OCI-LY3 (cell line): ENCODE measurements around the gene PRKAR1A.

Experiments
- H2AFZ ChIP-seq: fragments of 200-600, 300-600 bp; shearing (Covaris generic); 2 replicates; pipeline ENCODE4 v1.6.0; 2014; ENCODE audit warnings: antibody characterized with exemption, low read depth, low read length
- H3K27ac ChIP-seq: fragments of 200-600, 300-600 bp; sonication (generic); 2 replicates; pipeline ENCODE4 v1.5.1; 2014; ENCODE audit warnings: mild to moderate bottlenecking, low read length, moderate library complexity, mixed read lengths
- H3K27me3 ChIP-seq: fragments of 200-600, 300-600 bp; sonication (generic); 2 replicates; pipeline ENCODE4 v1.6.1; 2014; ENCODE audit warnings: low read depth, low read length, mixed read lengths
- H3K36me3 ChIP-seq: fragments of 200-600, 300-600 bp; sonication (generic); replicated peaks from 2 replicates; pipeline ENCODE3; 2014; ENCODE audit warnings: low read depth, low read length, mixed read lengths
- H3K4me1 ChIP-seq: fragments of 300-600, 200-600 bp; sonication (generic); 2 replicates; pipeline ENCODE4 v1.6.1; 2014; ENCODE audit warnings: low read length, mixed read lengths
- H3K4me2 ChIP-seq: fragments of 200-600, 300-600 bp; sonication (generic); 2 replicates; pipeline ENCODE4 v1.6.1; 2014; ENCODE audit warnings: low read length, mixed read lengths
- H3K4me3 ChIP-seq: fragments of 300-600, 200-600 bp; sonication (generic); 2 replicates; pipeline ENCODE4 v1.5.1; 2014; ENCODE audit warnings: antibody characterized with exemption, mild to moderate bottlenecking, low read length, moderate library complexity
- H3K79me2 ChIP-seq: fragments of 300-600, 200-600 bp; shearing (Covaris generic); 2 replicates; pipeline ENCODE4 v1.6.1; 2014; ENCODE audit warnings: mild to moderate bottlenecking, low read length, mixed read lengths
- H3K9ac ChIP-seq: fragments of 300-600, 200-600 bp; shearing (Covaris generic); 2 replicates; pipeline ENCODE4 v1.6.0; 2014; ENCODE audit warnings: mild to moderate bottlenecking, low read length, moderate library complexity
- H3K9me3 ChIP-seq: fragments of 200-600, 300-600 bp; shearing (Covaris generic); 2 replicates; pipeline ENCODE4 v1.6.1; 2014; ENCODE audit warnings: low read length, mixed read lengths; ENCODE audit not compliant: insufficient read depth
- H4K20me1 ChIP-seq: fragments of 200-600, 300-600 bp; sonication (generic); 2 replicates; pipeline ENCODE4 v1.6.1; 2016; ENCODE audit warnings: low read length, mixed read lengths; ENCODE audit not compliant: insufficient read depth
- EZH2phosphoT487 ChIP-seq: fragments of 200-600 bp; shearing (Covaris generic); IDR thresholded peaks from 2 replicates; pipeline ENCODE4 v1.6.1; 2018; ENCODE audit warnings: antibody characterized with exemption, mixed run types, low read depth
- TF ChIP-seq, protein P1 (sequence below): fragments of 200-600, 300-600 bp; sonication (generic); IDR thresholded peaks from 2 replicates; pipeline ENCODE4 v1.5.1; 2014; ENCODE audit warnings: antibody characterized with exemption, low read length, low read depth

The PRKAR1A gene

DNA sequence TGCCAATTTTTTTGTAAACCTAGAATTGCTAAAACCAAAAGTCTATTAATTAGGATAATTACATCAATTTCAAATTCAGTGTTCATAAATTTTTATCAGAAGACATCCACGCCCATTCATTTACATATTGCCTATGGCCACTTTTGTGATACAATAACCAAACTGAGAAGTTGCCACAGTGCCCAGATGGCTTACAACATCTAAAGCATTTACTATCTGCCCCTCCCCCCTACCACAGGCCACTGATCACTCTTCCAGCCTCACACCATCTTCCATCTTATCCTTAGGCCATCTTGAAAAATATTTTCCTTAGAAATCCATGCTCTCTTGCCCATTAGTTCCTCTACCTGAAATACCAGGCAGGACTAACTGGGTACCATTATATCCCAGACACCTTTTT, 6.3 kb upstream of the PRKAR1A start:
- no peak overlapping the region for H2AFZ ChIP-seq
- H3K27ac ChIP-seq: no peak overlapping the region
- no peaks in the 10 kb centered on the region for H3K27me3 ChIP-seq
- H3K4me2 ChIP-seq: no peak overlapping the region
- H3K9me3 ChIP-seq: no peaks in the 10 kb centered on the region
- H3K4me1 ChIP-seq: peaks cover 20% of the 10 kb centered on the region
- no peaks in the 10 kb centered on the region for H4K20me1 ChIP-seq
- TF ChIP-seq, protein P1, sequence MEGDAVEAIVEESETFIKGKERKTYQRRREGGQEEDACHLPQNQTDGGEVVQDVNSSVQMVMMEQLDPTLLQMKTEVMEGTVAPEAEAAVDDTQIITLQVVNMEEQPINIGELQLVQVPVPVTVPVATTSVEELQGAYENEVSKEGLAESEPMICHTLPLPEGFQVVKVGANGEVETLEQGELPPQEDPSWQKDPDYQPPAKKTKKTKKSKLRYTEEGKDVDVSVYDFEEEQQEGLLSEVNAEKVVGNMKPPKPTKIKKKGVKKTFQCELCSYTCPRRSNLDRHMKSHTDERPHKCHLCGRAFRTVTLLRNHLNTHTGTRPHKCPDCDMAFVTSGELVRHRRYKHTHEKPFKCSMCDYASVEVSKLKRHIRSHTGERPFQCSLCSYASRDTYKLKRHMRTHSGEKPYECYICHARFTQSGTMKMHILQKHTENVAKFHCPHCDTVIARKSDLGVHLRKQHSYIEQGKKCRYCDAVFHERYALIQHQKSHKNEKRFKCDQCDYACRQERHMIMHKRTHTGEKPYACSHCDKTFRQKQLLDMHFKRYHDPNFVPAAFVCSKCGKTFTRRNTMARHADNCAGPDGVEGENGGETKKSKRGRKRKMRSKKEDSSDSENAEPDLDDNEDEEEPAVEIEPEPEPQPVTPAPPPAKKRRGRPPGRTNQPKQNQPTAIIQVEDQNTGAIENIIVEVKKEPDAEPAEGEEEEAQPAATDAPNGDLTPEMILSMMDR: no peak
- no peak for TF ChIP-seq EZH2phosphoT487
- H3K79me2 ChIP-seq: no peaks in the 10 kb centered on the region
- H3K36me3 ChIP-seq: no peaks in the 10 kb centered on the region
- no peak overlapping the region for H3K4me3 ChIP-seq
- no peak overlapping the region for H3K9ac ChIP-seq

GRCh38 chr17:68507576-68507975, 4.7 kb upstream of the PRKAR1A start:
- Histone ChIP-seq H3K4me2 (no peak overlapping the region), H3K27ac (no peak overlapping the region), H4K20me1 (no peaks in the 10 kb centered on the region), H3K27me3 (no peaks in the 10 kb centered on the region), H3K36me3 (no peaks in the 10 kb centered on the region), H3K9me3 (no peaks in the 10 kb centered on the region), H3K4me3 (no peak overlapping the region), H3K9ac (no peak overlapping the region), H2AFZ (no peak overlapping the region), H3K4me1 (peaks cover 21% of the 10 kb centered on the region), H3K79me2 (peaks cover 3% of the 10 kb centered on the region; the same call in 1 of the 2 replicates)
- TF ChIP-seq, protein P1: no peak
- no peak for TF ChIP-seq EZH2phosphoT487

DNA sequence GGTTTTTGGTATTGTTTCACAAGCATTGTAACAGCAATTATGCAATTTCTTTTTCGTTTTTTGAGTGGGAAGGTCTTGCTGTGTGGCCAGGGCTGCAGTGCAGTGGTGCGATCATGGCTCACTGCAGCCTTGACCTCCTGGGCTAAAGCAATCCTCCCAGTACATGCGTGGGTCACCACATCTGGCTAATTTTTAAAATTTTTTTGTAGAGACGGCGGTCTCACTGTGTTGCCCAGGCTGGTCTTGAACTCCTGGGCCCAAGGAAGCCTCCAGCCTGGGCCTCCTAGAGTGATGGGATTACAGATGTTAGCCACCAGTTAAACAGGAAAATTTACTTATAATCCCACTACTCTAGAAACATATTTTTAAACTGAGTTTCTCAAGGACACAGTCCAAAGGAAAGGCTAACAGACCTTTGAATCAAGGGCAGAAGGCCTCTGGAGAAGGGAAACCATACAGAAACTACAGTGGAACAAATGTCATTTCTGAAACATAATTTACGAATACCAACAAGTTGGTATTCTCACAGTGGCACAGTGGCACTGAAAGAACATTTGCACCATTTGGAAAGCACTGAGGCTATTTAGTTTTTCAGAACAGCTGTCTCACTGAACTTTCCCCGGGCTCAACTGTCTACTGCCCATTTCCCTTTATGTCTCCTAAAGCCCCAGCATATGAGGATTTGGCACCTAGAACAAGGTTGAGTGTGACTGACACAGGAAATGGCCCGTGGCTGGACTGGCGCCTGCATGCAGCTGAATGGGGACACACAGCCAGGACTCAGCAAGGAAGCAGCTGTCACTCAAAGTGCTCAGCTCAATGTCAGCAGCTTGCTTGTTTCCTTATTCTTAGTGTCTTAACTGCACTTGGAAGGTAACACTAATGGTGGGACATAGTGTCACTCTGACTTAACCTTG, 2.8 kb upstream of the PRKAR1A start:
- no peak overlapping the region for H3K9ac ChIP-seq
- H2AFZ ChIP-seq: peak overlapping the region; percentile 90
- peaks cover 22% of the 10 kb centered on the region for H3K79me2 ChIP-seq
- peaks cover 31% of the 10 kb centered on the region for H3K4me1 ChIP-seq
- peaks cover 15% of the 10 kb centered on the region for H4K20me1 ChIP-seq
- TF ChIP-seq, protein P1: no peak
- TF ChIP-seq EZH2phosphoT487: no peak
- H3K27ac ChIP-seq: 0 out of 2 replicates have a peak overlapping the region, but pooled peaks have one; percentile 13
- H3K36me3 ChIP-seq: no peaks in the 10 kb centered on the region
- H3K4me3 ChIP-seq: no peak overlapping the region
- H3K4me2 ChIP-seq: peak overlapping the region; percentile 37
- no peaks in the 10 kb centered on the region for H3K9me3 ChIP-seq
- H3K27me3 ChIP-seq: no peaks in the 10 kb centered on the region

- Histone ChIP-seq H3K9ac (peak overlapping the region; percentile 84), H4K20me1 (peaks cover 26% of the 10 kb centered on the region), H3K4me1 (peaks cover 35% of the 10 kb centered on the region), H3K4me3 (peak overlapping the region; percentile 91), H3K36me3 (peaks cover 13% of the 10 kb centered on the region), H3K4me2 (peak overlapping the region; percentile 93), H2AFZ (peak overlapping the region; percentile 84), H3K9me3 (no peaks in the 10 kb centered on the region), H3K27me3 (no peaks in the 10 kb centered on the region), H3K27ac (peak overlapping the region; percentile 68), H3K79me2 (peaks cover 33% of the 10 kb centered on the region)
- no peak for TF ChIP-seq EZH2phosphoT487
- TF ChIP-seq, protein P1: no peak
Observed at GRCh38 chr17:68511254-68511670, 968 bp upstream of the PRKAR1A start.
